Measurements from ENCODE around the gene CNTNAP5. TPM values are rescaled to one million over a fixed set of nuclear protein-coding genes. Genes with fewer than 3 reads are reported as not detected.

The CNTNAP5 gene

GRCh38 chr2:124961132-124961531, 936.0 kb downstream of the CNTNAP5 start:
- Histone ChIP-seq H2BK5ac (ENCODE audit: low read length) (no peak overlapping the region), H4K5ac (ENCODE audit: low read length) (no peak overlapping the region), H3K4me2 (ENCODE audit: low read length) (no peak overlapping the region), H3K79me1 (ENCODE audit: low read length) (no peaks in the 10 kb centered on the region), H3K27ac (ENCODE audit: low read depth, low read length) (no peak overlapping the region), H3K4me3 (ENCODE audit: low read length) (no peak overlapping the region), H2BK120ac (ENCODE audit: low read depth, low read length) (no peak overlapping the region), H2AK5ac (ENCODE audit: low read length) (no peak overlapping the region), H3K36me3 (ENCODE audit: control insufficient read depth, insufficient read depth, low read length) (no peaks in the 10 kb centered on the region), H3K4me1 (ENCODE audit: control insufficient read depth, low read depth, low read length) (no peaks in the 10 kb centered on the region), H3K4ac (ENCODE audit: low read depth, low read length) (no peak overlapping the region), H2BK15ac (replicated peaks; ENCODE audit: low read depth) (no peak overlapping the region), H4K8ac (ENCODE audit: low read depth, low read length) (no peak overlapping the region), H3K27me3 (ENCODE audit: insufficient read depth, low read length, poor library complexity) (no peaks in the 10 kb centered on the region), H3K79me2 (ENCODE audit: control insufficient read depth, insufficient read depth, low read length) (no peaks in the 10 kb centered on the region), H3K23ac (ENCODE audit: low read length) (no peak overlapping the region), H3K56ac (ENCODE audit: low read length) (no peak overlapping the region), H3K18ac (ENCODE audit: low read length) (no peak overlapping the region), H3K9ac (ENCODE audit: low read length) (no peak overlapping the region)
- no CpG with 5 or more reads among the region's 4 CpGs for WGBS (ENCODE audit: extremely low coverage, insufficient coverage, low lambda C conversion rate)
- DNase-seq: no peak

Small RNA genes lying within 50 kb of the gene (small RNA-seq; reads per million reads assigned to genes)
- gene AC019159.1 (ENCODE audit: insufficient read depth) (not detected), gene MTND5P22 (ENCODE audit: insufficient read depth) (not detected), gene RNA5SP102 (ENCODE audit: insufficient read depth) (not detected)
